ENCODE results near the gene GRIK2. TPM values are rescaled to one million over a fixed set of nuclear protein-coding genes. Genes with fewer than 3 reads are reported as not detected.

GRIK2 gene
- total RNA-seq, 1 experiment from 2014 or later = 6.6 TPM

GRCh38 chr6:101541894-101542293, 148.4 kb downstream of the GRIK2 start:
- H3K27ac ChIP-seq (ENCODE audit: low read length) = no peak overlapping the region
- no peaks in the 10 kb centered on the region for H3K9me3 ChIP-seq (ENCODE audit: control insufficient read depth, insufficient read depth, low read depth, low read length)
- H3K27me3 ChIP-seq (ENCODE audit: control insufficient read depth, insufficient read depth, low read length) = no peaks in the 10 kb centered on the region
- CTCF ChIA-PET = interaction anchor here (0.6 kb wide), 1 partner anchor 17 kb away, joined by 4 read pairs; no protein-coding TSS in a partner anchor
- intact Hi-C loops (cut with micrococcal nuclease; ENCODE audit: unreplicated experiment) = no loop called here
- H3K4me3 ChIP-seq (ENCODE audit: low read depth in 2 of 2, low read length in 2 of 2) = no peak overlapping the region
- in situ Hi-C loops (cut with HindIII; ENCODE audit: low pct_unique_long_range_greater_than_20kb, low sequenced_read_pairs) = no loop called here
- DNase-seq (ENCODE audit: low read depth, low spot score) (no peak), ATAC-seq (no peak)
- no peaks in the 10 kb centered on the region for H3K4me1 ChIP-seq (ENCODE audit: control insufficient read depth, insufficient read depth, low read length)
- BruUV-seq (replicated peaks) = no TSS peak
- POLR2A ChIA-PET = no interaction called here
- no peak for TF ChIP-seq POLR2AphosphoS5 (IDR thresholded peaks at IDR 0.05; ENCODE audit: low read depth, low read length)
- TF ChIP-seq TCF7L2 (IDR thresholded peaks at IDR 0.05; ENCODE audit: low read depth, low read length) = no peak
- no peak for TF ChIP-seq REST (IDR thresholded peaks at IDR 0.05; ENCODE audit: insufficient read depth in 1 of 2, low read depth in 2 of 2, low read length in 1 of 2)
- TF ChIP-seq, protein P1, sequence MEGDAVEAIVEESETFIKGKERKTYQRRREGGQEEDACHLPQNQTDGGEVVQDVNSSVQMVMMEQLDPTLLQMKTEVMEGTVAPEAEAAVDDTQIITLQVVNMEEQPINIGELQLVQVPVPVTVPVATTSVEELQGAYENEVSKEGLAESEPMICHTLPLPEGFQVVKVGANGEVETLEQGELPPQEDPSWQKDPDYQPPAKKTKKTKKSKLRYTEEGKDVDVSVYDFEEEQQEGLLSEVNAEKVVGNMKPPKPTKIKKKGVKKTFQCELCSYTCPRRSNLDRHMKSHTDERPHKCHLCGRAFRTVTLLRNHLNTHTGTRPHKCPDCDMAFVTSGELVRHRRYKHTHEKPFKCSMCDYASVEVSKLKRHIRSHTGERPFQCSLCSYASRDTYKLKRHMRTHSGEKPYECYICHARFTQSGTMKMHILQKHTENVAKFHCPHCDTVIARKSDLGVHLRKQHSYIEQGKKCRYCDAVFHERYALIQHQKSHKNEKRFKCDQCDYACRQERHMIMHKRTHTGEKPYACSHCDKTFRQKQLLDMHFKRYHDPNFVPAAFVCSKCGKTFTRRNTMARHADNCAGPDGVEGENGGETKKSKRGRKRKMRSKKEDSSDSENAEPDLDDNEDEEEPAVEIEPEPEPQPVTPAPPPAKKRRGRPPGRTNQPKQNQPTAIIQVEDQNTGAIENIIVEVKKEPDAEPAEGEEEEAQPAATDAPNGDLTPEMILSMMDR (IDR thresholded peaks at IDR 0.05) = no peak
- no peak for TF ChIP-seq SIN3A (IDR thresholded peaks at IDR 0.05; ENCODE audit: borderline replicate concordance, insufficient read depth, low read depth, low read length)
- no peaks in the 10 kb centered on the region for H3K36me3 ChIP-seq (ENCODE audit: control insufficient read depth, insufficient read depth, low read length)

DNA sequence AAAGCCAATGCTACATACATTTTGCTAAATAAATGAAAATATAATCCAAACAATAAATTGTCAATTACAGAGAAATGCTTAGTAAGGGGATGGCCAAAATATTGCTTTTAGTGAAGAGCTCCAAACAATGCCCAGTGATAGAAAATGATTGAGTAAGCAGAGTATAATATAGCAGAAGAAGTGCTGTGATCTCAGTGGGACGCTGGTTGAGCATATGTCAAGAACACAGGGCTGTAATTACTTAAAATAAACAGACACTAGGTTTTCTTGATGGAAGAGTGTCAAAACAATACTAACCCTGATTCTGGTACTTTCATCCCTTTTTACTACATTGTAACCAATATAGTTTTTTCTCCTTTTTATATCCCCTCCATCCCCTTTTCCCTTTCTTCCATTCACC, 150.3 kb downstream of the GRIK2 start:
- in situ Hi-C loops (cut with HindIII; ENCODE audit: low pct_unique_long_range_greater_than_20kb, low sequenced_read_pairs) = no loop called here
- CTCF ChIA-PET = no interaction called here
- DNase-seq (ENCODE audit: low read depth, low spot score) (no peak), ATAC-seq (no peak)
- POLR2A ChIA-PET = no interaction called here
- H3K4me1 ChIP-seq (ENCODE audit: control insufficient read depth, insufficient read depth, low read length) = no peaks in the 10 kb centered on the region
- BruUV-seq (replicated peaks) = no TSS peak
- H3K36me3 ChIP-seq (ENCODE audit: control insufficient read depth, insufficient read depth, low read length) = no peaks in the 10 kb centered on the region
- H3K4me3 ChIP-seq (ENCODE audit: low read depth in 2 of 2, low read length in 2 of 2) = no peak overlapping the region
- TF ChIP-seq, protein P1 (IDR thresholded peaks at IDR 0.05) = no peak
- no peak for TF ChIP-seq REST (IDR thresholded peaks at IDR 0.05; ENCODE audit: insufficient read depth in 1 of 2, low read depth in 2 of 2, low read length in 1 of 2)
- TF ChIP-seq SIN3A (IDR thresholded peaks at IDR 0.05; ENCODE audit: borderline replicate concordance, insufficient read depth, low read depth, low read length) = no peak
- TF ChIP-seq POLR2AphosphoS5 (IDR thresholded peaks at IDR 0.05; ENCODE audit: low read depth, low read length) = no peak
- TF ChIP-seq TCF7L2 (IDR thresholded peaks at IDR 0.05; ENCODE audit: low read depth, low read length) = no peak
- no peak overlapping the region for H3K27ac ChIP-seq (ENCODE audit: low read length)
- H3K9me3 ChIP-seq (ENCODE audit: control insufficient read depth, insufficient read depth, low read depth, low read length) = no peaks in the 10 kb centered on the region
- H3K27me3 ChIP-seq (ENCODE audit: control insufficient read depth, insufficient read depth, low read length) = no peaks in the 10 kb centered on the region
- intact Hi-C loops (cut with micrococcal nuclease; ENCODE audit: unreplicated experiment) = no loop called here
